Spleen (tissue), 7 donors: ENCODE results near the gene FKBP2.

Experiments used
- POLR2A ChIP-seq, 3 donors: fragments of 450-650 bp; IDR thresholded peaks; one replicate each; pipeline ENCODE4 v1.5.1; 2017; ENCODE audit warnings: antibody characterized with exemption in 3 of 3, mild to moderate bottlenecking in 1 of 3
- TF ChIP-seq, protein P1 (sequence below), 11 experiments: fragments of 200-600 bp in 7 of 11; fragments of 450-650 bp in 4 of 11; sonication (generic) in 4 of 11; IDR thresholded peaks in 8 of 11; conservative IDR thresholded peaks in 3 of 11; 1 replicate in 7 of 11; 2 replicates in 4 of 11; pipeline versions ENCODE4 v1.4.0 to v1.8.0; 2016 to 2021; ENCODE audit warnings: antibody characterized with exemption in 11 of 11, inconsistent platforms in 4 of 11, mild to moderate bottlenecking in 1 of 11
- donor health status: DM: no; HTN: no; CAD: no; lungs with moderate emphysema.
- donor health status: DM: no; HTN: no; CAD: no.
- donor health status: DM: no; HTN: no; CAD: no.

DNA sequence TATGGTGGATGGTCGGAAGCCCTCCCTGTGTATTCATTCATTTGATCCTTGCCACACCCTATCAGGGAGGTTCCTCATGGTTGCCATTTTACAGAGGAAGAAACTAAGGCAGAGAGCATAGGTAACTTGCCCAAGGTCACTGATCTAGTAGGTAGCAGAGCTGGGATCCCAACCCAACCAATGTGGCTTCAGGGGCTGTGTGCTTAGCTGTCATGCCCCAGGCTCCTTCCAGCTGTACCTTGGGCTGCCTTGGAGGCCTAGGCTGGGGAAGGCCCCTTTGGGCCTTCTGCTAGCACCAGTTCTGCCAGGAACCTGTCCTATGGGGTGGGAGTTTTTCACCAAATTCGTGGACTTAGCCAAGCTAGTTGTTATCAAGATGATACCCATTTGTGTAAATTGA, 34.9 kb downstream of the FKBP2 start:
- TF ChIP-seq, protein P1, sequence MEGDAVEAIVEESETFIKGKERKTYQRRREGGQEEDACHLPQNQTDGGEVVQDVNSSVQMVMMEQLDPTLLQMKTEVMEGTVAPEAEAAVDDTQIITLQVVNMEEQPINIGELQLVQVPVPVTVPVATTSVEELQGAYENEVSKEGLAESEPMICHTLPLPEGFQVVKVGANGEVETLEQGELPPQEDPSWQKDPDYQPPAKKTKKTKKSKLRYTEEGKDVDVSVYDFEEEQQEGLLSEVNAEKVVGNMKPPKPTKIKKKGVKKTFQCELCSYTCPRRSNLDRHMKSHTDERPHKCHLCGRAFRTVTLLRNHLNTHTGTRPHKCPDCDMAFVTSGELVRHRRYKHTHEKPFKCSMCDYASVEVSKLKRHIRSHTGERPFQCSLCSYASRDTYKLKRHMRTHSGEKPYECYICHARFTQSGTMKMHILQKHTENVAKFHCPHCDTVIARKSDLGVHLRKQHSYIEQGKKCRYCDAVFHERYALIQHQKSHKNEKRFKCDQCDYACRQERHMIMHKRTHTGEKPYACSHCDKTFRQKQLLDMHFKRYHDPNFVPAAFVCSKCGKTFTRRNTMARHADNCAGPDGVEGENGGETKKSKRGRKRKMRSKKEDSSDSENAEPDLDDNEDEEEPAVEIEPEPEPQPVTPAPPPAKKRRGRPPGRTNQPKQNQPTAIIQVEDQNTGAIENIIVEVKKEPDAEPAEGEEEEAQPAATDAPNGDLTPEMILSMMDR (IDR thresholded peaks at IDR 0.05 in 8 of 11, conservative IDR thresholded peaks at IDR 0.05 in 3 of 11), result no peak
- TF ChIP-seq POLR2A (IDR thresholded peaks at IDR 0.05), result no peak
